ENCODE results near the gene CRK.
"Not testable (repeated sequence)": the region's sequence is repeated elsewhere in the genome, so short reads cannot be mapped to it uniquely, and the experiment has no call there.

Gene CRK

DNA sequence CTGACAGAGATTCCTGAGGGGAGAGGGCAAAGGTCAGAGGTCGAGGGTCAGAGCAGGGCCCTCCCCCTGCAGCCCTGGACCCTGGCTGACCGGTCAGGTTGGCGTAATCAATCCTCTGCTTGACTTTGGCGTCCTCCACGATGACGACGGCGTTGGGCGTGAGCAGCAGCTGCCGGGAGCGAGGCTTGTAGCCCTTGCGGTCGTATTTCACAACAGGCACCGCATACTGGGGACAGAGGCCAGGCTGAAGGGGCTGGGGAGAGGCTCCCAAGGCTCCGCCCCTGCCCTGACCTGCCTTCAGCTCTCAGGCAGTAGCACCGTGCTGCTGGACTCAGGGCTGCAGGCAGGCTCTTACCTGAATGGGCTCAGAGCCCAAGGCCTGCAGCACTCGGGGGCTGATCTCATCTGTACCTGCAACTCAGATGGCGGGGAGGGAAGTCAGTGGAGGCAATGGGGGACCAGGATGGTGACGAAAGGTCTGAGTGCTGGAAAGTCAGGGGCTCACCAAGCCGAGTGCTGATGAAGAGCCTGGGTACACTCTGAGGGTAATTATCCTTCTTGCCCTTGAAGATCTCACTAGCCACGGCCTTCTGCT is 12.0 kb upstream of the CRK start:
- DNase-seq (ENCODE audit: low read depth in 2 of 2), result no peak

GRCh38 chr17:1467258-1467657 is 11.2 kb upstream of the CRK start:
- no peak for DNase-seq (ENCODE audit: low read depth in 2 of 2)

- DNase-seq (ENCODE audit: low read depth in 2 of 2), result no peak
Observed at GRCh38 chr17:1464186-1464585, 8.2 kb upstream of the CRK start.

GRCh38 chr17:1462164-1463112 is 6.4 kb upstream of the CRK start:
- peak in 1 of 2 experiments; percentile 11 for DNase-seq (ENCODE audit: low read depth in 2 of 2)

DNA sequence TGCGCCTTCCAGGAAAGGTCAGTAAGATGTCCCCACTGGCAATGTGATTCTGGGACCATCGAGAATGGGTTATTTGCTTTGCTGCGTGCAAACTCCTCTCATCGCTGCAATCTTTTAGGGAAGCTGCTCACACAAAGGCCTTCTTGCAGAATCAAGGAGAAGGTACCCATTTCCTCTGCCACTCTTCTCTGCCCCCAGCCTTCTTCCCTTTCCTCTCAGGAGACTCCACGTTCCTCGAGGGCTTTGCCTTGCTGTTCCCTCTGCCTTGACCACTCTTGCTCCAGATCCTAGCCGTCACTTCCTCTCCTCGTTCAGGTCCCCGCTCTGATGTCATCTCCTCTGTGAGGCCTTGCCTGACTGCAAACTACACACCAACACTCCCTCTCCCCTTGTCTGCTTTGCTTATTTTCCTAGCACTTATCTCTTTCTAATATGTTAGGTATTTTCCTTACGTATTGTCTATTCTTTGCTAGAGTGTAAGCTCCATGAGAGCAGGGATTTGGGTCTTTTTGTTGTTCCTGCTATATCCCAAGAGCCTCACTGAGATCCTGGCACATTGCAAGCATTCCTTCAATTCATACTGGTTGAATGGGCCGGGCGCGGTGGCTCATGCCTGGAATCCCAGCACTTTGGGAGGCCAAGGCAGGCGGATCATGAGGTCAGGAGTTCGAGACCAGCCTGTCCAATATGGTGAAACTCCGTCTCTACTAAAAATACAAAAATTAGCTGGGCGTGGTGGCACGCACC is 5.3 kb upstream of the CRK start:
- no peak for DNase-seq (ENCODE audit: low read depth in 2 of 2)

- DNase-seq (ENCODE audit: low read depth in 2 of 2), result no peak
Observed at GRCh38 chr17:1460233-1460632, 4.2 kb upstream of the CRK start.

DNA sequence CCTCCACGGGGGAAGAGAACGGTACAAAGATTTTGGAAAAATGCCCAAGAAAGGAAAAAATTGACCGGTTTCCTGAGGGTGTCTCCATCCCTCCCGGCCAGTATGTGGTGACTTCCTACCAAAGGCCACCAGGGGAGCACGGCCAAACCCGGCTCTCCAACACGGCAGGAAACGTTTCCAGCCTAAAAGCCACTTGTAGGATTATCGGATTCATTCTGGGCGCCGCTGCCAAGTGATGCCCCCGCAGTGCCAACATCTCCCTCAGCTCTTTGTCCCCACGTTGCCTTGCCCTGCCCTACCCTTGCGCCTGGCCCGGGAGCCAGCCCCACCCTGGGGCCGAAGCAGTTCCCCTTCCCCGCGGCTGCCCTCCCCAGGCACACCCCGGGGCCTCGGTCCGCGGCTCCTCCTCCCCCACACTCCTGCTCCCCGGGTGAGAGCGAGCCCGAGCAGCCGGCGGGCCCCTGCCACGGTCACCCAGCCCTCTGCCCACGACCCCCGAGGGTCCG is 688 bp downstream of the CRK start:
- DNase-seq (ENCODE audit: low read depth in 2 of 2), result peak in 1 of 2 experiments; percentile 35

GRCh38 chr17:1454541-1454940 is 1.5 kb downstream of the CRK start:
- no peak for DNase-seq (ENCODE audit: low read depth in 2 of 2)

- DNase-seq (ENCODE audit: low read depth in 2 of 2), result not testable (repeated sequence)
Observed at GRCh38 chr17:1453694-1454093, 2.3 kb downstream of the CRK start.

- DNase-seq (ENCODE audit: low read depth in 2 of 2), result no peak
Observed at GRCh38 chr17:1452836-1453235, 3.2 kb downstream of the CRK start.

DNA sequence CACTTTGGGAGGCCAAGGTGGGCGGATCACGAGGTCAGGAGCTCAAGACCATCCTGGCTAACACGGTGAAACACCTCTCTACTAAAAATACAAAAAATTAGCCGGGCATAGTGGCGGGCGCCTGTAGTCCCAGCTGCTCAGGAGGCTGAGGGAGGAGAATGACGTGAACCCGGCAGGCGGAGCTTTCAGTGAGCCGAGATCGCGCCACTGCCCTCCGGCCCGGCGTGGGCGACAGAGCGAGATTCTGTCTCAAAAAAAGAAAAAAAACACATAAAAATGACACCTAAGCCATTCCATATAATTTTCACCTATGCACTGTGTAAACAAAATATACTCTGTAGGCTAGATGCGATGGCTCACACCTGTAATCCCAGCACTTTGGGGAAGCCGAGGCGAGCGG is 5.8 kb downstream of the CRK start:
- not testable (repeated sequence) for DNase-seq (ENCODE audit: low read depth in 2 of 2)

DNA sequence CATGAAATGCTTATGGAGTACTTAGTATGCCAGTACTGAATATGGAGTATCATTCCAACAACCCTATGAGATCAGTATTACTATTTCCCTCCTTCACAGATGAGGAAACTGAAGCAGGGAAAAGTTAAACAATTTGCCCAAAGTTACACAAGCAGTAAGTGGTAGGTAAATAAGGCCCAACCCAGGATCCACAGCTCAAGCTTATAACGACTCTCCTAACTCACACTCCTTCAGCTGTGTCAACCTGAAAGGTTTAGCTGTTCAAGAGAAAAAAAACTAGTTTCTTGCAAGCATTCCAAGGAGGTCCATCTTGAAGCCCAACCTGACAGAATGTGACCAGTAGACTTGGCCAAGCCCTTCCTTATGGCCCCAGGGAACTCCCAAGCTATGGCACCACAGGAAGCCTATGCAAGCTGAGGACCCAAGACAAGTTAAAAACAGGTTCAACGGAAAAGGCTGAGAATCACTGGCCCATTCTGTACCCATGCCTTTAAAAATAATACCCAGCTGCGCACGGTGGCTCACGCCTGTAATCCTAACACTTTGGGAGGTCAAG is 6.5 kb downstream of the CRK start:
- DNase-seq (ENCODE audit: low read depth in 2 of 2), result no peak

DNA sequence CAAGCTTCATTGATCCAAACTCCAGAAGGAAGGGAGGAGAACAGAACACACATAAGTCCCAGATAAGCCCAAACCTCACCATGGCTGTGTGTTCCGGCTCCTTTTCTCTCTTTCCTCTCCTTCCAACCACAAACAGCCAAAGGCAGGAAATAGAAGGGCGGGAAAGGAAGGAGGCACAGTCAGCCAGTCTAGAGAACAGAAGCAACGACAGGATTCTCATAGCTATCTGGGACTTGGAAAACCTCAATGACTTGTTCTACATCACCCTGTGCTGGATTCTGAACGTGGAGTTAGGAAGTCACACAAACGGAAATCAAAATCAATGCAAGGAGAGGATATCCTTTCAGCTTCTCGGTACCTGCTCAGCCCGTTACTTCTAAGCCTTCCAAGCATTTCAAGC is 9.0 kb downstream of the CRK start:
- DNase-seq (ENCODE audit: low read depth in 2 of 2), result no peak

DNA sequence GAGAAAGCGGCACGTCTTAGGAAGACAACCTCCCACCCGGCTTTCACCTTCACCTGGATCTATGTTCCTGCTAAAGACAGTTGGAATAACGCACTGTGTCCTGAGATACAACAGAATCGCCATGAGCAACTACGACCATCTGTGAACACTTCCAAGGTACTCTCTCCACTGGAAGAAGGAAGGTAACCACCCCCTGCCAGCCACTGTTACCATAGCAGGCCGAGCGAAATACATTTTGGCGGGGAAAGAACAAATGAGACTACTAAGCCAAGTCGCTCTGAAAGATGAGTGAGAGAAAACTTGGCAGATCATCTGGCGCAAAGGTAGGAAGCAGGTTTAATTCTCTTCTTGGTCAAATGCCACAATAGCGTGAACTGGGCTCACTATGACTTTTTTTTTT is 9.8 kb downstream of the CRK start:
- DNase-seq (ENCODE audit: low read depth in 2 of 2), result no peak

DNA sequence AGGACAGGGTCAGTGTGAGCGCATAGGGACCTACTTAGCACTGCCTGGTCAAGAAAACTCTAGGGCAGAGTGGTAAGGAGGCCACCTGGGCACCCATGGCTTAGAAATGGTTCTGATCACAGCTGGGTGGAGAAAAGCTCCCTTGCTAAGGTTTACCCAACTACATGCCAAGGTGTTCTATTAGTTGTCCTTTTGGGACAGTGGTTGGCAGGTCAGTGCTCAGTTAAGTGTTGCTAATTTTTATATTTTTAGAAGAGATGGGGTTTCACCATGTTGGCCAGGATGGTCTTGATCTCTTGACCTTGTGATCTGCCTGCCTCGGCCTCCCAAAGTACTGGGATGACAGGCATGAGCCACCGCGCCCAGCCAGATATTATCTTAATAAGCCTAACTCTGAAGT is 10.3 kb downstream of the CRK start:
- not testable (repeated sequence) for DNase-seq (ENCODE audit: low read depth in 2 of 2)

GRCh38 chr17:1442721-1443120 is 13.3 kb downstream of the CRK start:
- DNase-seq (ENCODE audit: low read depth in 2 of 2), result not testable (repeated sequence)

DNA sequence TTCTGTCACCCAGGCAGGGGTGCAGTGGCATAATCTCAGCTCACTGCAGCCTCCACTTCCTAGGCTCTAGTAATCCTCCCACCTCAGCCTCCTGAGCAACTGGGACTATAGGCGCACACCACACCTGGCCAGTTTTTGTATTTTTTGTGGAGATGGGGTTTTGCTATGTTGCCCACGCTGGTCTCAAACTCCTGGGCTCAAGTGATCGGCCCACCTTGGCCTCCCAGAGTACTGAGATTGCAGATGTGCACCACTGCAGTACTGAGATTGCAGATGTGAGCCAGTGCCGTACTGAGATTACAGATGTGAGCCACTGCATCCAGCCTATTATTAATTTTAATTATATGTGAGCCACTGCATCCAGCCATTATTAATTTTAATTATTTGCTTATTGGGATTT is 13.8 kb downstream of the CRK start:
- no peak for DNase-seq (ENCODE audit: low read depth in 2 of 2)

- DNase-seq (ENCODE audit: low read depth in 2 of 2), result no peak
Observed at GRCh38 chr17:1440921-1441320, 15.1 kb downstream of the CRK start.

DNA sequence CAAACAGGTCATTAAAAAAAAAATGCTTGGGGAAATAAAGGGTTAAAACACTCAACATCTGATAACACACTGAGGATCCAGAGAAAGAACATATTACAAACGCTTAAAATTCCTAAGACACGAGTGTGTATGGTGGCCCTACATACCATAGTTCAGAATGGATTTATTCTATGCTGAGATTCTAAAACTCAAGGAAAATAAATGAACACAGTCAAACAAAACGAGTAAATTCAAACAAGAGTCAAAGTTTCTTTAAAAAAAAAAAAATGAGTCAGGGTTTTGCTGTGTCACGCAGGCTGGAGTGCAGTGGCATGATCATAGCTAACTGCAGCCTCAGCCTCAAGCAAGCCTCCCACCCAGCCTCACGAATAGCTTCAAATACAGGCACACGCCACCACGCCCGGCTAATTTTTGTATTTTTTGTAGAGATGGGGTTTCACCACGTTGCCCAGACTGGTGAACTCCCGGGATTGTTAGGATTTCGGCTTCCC is 17.4 kb downstream of the CRK start:
- DNase-seq (ENCODE audit: low read depth in 2 of 2), result no peak

GRCh38 chr17:1435326-1435725 is 20.7 kb downstream of the CRK start:
- DNase-seq (ENCODE audit: low read depth in 2 of 2), result no peak

GRCh38 chr17:1434150-1434549 is 21.9 kb downstream of the CRK start:
- DNase-seq (ENCODE audit: low read depth in 2 of 2), result no peak

DNA sequence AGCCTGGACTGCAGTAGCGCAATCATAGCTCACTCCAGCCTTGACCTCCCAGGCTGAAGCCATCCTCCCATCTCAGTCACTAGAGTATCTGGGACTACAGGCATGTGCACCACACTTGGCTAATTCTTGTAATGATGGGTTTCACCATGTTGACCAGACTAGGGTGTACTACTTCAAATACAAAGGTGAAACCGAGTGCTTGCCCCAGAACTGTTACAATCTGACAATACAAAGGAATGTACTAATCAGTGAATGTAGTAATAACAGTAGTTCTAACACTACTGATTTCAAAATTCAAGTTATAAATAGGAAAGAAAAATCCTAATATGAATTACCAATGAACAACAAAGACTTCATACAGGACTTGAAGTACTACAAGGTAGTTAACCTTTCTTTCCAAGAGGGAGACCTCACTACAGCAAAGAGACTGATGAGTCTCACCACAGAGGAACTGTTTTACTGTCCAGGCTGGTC is 24.4 kb downstream of the CRK start:
- no peak for DNase-seq (ENCODE audit: low read depth in 2 of 2)

Measured in stimulated activated CD4-positive, alpha-beta T cell treated with anti-CD3 and anti-CD28 coated beads, Interleukin-12 subunit alpha, Interleukin-12 subunit beta, amount 100 ng/mL, for 24 hours (primary cell).